Endometrial microvascular endothelial cells (primary cell): ENCODE measurements around the gene SYF2. TPM values are rescaled to one million over a fixed set of nuclear protein-coding genes. Genes with fewer than 3 reads are reported as not detected.
"Not testable (repeated sequence)": the region's sequence is repeated elsewhere in the genome, so short reads cannot be mapped to it uniquely, and the experiment has no call there.

Source experiments
- in situ Hi-C: cut with HindIII; loops from 2 replicates; pipeline ENCODE4 v1.10.0; 2017; ENCODE audit warnings: low sequenced_read_pairs, low pct_unique_long_range_greater_than_20kb; ENCODE audit errors: inconsistent ontology term
- total RNA-seq: library from RNA; depleted of rRNA; stranded (reverse); fragments of >200 nt; gene quantifications from one replicate; pipeline ENCODE4 v1.2.3, GENCODE V29; 2015; ENCODE audit errors: inconsistent ontology term

The SYF2 gene
- total RNA-seq: 23.2 TPM

- in situ Hi-C loops: no loop called here
These were observed at the start of gene SYF2 for GRCh38 chr1:25232027-25232865. Gene SYF2, minus strand, starts transcription at chr1:25232502. Its CDS starts 35 bp downstream, at chr1:25232467.

DNA sequence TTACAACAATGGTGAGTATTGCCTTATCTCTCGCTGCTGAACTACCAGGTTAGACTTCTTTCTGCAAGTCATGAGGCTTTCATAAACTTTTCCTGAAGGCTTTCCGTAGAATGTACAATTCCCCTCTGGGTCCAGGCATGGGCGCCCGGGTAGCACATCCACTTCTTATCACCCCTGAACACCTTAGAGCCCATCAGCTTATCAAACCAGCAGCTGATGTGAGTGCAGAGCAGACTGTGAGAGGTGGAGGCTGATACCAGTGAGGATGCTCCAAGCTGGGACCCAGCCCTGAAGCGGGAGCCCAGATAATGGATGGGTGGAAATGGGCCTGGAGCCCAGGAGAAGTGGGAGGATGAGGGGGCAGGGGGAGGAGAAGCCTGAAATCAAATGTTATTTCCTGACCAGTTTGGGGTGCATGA is 47.4 kb upstream of the SYF2 start:
- in situ Hi-C loops: not testable (repeated sequence)

DNA sequence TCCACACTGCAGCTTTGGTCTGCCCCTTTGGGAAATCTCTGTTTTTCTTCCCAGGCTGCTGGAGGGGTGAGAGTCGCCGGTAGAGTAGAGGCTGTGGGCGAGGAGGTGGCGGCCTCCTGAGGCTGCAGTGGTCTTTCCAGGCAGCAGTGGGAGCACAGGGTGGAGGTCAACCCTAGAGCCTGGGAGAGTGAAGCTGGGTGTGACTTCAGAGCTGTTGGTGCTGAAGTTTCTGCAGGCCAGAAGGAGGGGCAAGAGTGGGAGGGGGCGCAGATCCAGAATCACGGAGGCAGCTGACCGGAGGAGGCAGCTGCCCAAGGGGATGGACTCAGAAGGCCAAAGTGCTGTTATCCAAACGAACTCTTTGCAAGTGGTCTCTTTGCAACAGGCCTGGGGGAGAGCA is 46.5 kb upstream of the SYF2 start:
- in situ Hi-C loops: not testable (repeated sequence)

GRCh38 chr1:25278358-25278757 is 46.1 kb upstream of the SYF2 start:
- in situ Hi-C loops: not testable (repeated sequence)

- in situ Hi-C loops: not testable (repeated sequence)
These were observed 45.0 kb upstream of the SYF2 start for GRCh38 chr1:25277295-25277694.

DNA sequence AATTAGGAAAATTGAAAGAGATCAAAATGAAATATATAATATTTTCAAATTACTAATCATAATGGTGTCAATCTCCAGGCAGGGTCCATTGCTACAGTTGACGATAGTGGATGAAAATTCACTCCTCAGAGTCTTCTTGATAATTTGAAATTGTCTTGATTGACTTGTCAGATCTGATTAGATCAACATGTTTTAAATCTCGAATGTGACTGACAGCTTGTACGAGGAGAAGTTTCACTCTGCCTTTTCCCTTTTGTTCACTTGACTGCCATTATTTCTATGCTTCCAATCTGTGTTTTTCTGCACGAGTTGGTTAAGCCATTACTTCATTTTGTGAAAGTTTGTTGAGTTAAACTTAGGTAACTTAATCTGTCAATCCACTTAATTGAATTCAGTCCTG is 43.3 kb upstream of the SYF2 start:
- in situ Hi-C loops: not testable (repeated sequence)

- in situ Hi-C loops: not testable (repeated sequence)
These were observed 39.9 kb upstream of the SYF2 start, which contains the start of gene RHD for GRCh38 chr1:25272238-25272637. Gene RHD, plus strand, starts transcription at chr1:25272509. Its CDS starts 39 bp downstream, at chr1:25272548.

DNA sequence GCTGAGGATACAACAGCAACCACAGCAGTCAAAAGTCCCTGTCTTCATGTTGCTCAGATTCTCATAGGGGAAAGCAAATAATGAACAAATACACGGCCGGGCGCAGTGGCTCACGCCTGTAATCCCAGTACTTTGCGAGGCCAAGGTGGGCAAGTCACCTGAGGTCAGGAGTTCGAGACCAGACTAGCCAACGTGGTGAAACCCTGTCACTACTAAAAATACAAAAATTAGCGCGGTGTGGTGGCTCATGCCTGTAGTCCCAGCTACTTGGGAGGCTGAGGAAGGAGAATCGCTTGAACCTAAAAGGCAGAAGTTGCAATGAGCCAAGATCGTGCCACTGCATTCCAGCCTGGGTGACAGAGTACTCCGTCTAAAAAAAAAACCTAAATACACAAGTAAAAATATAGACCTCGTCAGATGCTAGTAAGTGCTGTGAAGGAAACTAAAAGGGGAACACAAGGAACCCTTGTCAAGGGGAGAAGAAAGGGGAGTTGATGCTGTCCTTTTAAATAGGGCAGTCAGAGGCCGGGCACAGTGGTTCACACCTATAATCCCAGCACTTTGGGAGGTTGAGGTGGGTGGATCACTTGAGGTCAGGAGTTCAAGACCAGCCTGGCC is 36.0 kb upstream of the SYF2 start:
- in situ Hi-C loops: not testable (repeated sequence)

- in situ Hi-C loops: not testable (repeated sequence)
These were observed 35.2 kb upstream of the SYF2 start for GRCh38 chr1:25267288-25268142.

DNA sequence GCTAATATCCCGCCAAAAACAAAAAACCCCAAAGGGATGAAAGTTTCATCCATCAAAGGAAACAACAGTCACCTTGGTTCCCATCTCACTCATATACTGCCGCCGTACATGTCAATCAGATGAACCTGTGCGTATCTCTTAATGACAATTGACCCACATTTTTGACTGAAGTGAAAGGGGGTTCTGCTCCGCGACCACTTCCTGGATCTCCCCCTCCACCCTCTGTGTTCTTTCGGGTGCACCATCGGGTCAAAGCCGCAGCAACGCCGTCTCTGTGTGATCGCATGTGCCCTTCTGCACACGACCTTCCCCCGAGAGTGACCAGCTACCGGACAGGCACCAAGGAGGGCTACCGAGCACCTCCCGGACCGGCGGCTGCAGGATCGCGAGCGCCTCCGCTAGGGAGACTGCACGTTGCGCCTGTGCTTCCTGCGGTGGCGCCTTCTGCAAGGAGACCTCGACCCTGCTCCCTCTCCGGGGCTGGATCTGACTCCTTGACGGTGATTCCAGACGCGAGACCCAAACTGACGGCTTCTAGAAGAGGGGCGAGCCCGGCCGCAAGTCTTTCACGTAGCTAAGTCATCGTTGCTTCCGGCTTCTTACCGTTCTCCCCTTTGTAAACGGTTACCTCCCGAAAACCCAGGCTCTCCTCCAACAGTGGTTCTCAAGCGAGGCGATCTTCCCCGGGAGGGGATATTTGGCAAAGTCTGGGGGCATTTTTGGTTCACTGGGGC is 34.4 kb upstream of the SYF2 start:
- in situ Hi-C loops: not testable (repeated sequence)

DNA sequence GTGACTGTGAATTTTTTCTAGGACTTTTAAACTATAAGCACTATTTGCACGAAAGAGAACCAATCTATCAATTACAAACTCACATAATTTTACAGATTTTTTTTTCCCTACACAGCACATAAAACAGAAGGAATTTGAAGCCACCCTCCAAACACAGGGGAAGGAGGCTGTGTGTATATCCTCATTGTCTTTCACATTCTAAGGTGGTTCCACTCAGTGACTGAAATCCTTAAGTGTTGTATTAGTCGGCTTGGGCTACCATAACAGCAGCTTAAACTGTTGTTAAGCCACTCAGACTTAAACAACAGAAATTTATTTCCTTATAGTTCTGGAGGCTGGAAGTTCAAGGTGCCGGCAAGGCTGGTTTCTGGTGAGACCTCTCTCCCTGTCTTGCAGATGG is 28.0 kb upstream of the SYF2 start:
- in situ Hi-C loops: not testable (repeated sequence)

DNA sequence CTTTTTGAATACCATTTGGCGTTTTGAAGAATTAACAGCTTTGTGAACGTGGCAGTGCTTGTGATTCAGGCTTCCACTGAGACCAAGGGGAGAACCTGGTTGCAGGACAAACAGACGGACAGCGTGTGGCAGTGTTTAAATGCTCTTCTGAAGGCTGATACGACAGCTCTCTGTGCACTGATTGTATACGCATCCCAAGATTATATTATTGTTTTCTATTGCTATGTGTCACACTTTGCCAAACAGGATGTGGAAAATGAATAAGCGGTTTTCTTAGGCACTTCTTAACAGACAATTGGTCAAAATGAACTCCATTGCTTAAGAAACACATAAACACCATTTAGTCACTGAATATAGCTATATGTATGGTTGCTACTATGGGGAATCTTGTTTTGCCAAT is 27.5 kb upstream of the SYF2 start:
- in situ Hi-C loops: not testable (repeated sequence)

- in situ Hi-C loops: no loop called here
These were observed 24.9 kb upstream of the SYF2 start for GRCh38 chr1:25257196-25257595.

- in situ Hi-C loops: no loop called here
These were observed 24.3 kb upstream of the SYF2 start for GRCh38 chr1:25256578-25256965.

GRCh38 chr1:25255706-25256577 is 23.6 kb upstream of the SYF2 start:
- in situ Hi-C loops: no loop called here

DNA sequence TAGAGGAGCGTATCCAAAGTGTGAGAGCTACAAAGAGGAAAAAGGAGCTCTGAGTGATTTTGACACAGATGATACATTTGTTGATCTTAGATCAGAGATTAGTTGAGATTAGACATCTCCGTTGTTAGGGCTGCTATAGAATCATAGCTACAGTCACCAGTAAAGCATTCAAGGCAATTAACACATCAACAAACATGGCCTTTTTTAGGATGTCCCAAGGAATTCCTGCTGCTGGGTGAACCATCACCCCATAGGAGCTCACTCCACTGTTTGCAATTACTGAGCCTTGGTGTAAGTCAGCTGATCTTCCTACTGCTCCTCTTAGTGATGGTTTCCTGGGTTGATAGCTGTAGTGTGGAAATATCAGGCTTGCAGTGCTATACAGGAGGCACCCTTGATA is 21.6 kb upstream of the SYF2 start:
- in situ Hi-C loops: no loop called here

GRCh38 chr1:25247829-25248754 is 15.8 kb upstream of the SYF2 start:
- in situ Hi-C loops: no loop called here
